Cardiac muscle cell (in vitro differentiated cells and primary cell): Measurements from ENCODE around the gene OSBP2. TPM values are rescaled to one million over a fixed set of nuclear protein-coding genes. Genes with fewer than 3 reads are reported as not detected.

Experiments used
- DNase-seq, 2 donors: peaks; one replicate each; pipeline versions ENCODE4 v3.0.0 to v3.0.0-alpha.2; 2010 to 2017; ENCODE audit warnings: low read depth in 1 of 2, low spot score in 1 of 2
- H3K27ac ChIP-seq: fragments of 200-600 bp; sonication (generic); 2 replicates; pipeline ENCODE4 v1.5.1; 2016
- H3K27me3 ChIP-seq: fragments of 200-600 bp; sonication (generic); 2 replicates; pipeline ENCODE4 v1.6.0; 2016; ENCODE audit warnings: control low read depth
- H3K36me3 ChIP-seq: fragments of 200-600 bp; sonication (generic); 2 replicates; pipeline ENCODE4 v1.5.1; 2016; ENCODE audit warnings: control low read depth
- H3K4me1 ChIP-seq: fragments of 200-600 bp; sonication (generic); 2 replicates; pipeline ENCODE4 v1.8.1; 2017; ENCODE audit warnings: low read depth, mild to moderate bottlenecking, mixed run types
- H3K4me3 ChIP-seq: fragments of 200-600 bp; sonication (generic); 2 replicates; pipeline ENCODE4 v1.5.1; 2016; ENCODE audit warnings: mild to moderate bottlenecking
- H3K9me3 ChIP-seq: fragments of 200-600 bp; sonication (generic); 2 replicates; pipeline ENCODE4 v1.5.1; 2017; ENCODE audit warnings: low read depth, mild to moderate bottlenecking, control low read depth
- polyA plus RNA-seq: library from polyadenylated mRNA; unstranded; fragments of >200 nt; fragmentation: Nextera tagmentation; extraction: Ambion mirVana; gene quantifications from 2 replicates; pipeline ENCODE4 v1.2.1, GENCODE V29; 2016
- total RNA-seq: library from RNA; depleted of rRNA; stranded (reverse); fragments of >200 nt; gene quantifications from 2 replicates; pipeline ENCODE4 v1.2.3, GENCODE V29; 2016
- TF ChIP-seq, protein P1 (sequence below): IDR thresholded peaks from 2 replicates; pipeline ENCODE4 v1.5.1; 2012; ENCODE audit warnings: low read depth, mild to moderate bottlenecking, low read length

Gene OSBP2
- total and polyA plus RNA-seq, 2 experiments from 2014 or later: 19.4 to 32.5 TPM

DNA sequence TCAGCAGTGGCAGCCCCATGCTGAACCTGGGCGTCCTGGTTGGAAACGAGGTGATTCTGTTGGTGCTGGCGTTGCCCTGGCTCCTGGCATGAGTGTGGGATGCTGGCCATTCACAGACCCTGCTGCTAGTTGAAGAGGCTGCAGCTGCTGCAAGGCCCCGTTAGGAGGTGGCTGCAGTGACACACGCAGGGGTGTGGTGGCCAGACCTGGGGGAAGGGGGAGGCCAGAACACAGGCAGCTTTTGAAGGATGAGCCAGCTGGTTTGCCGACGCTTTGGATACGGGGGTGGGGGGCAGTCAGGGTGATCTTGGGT is 196.7 kb downstream of the OSBP2 start:
- H3K9me3 ChIP-seq: no peaks in the 10 kb centered on the region
- H3K27ac ChIP-seq: no peak overlapping the region

DNA sequence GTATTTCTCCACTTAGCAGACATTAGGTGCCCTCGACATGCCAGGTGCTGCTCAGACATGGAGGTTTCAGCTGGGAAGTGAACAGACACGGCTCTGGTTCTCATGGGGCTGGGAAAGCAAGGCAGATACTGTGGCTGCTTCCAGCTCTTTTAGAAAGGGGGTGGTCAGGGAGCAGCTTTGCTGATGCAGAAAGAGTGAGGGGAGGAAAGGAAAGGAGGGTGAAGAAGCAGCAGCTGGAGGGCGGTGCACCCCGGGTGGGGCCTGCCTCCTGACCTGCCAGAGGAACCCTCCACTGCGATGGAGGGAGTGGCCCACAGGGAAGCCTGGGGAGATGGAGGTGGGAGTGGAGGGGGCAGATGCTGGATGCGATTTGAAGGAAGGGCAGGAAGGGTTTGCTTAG is 197.1 kb downstream of the OSBP2 start:
- Histone ChIP-seq H3K4me1 (no peaks in the 10 kb centered on the region), H3K36me3 (no peaks in the 10 kb centered on the region), H3K27ac (no peak overlapping the region), H3K9me3 (no peaks in the 10 kb centered on the region), H3K27me3 (no peaks in the 10 kb centered on the region), H3K4me3 (no peak overlapping the region)
- DNase-seq: no peak
- TF ChIP-seq, protein P1, sequence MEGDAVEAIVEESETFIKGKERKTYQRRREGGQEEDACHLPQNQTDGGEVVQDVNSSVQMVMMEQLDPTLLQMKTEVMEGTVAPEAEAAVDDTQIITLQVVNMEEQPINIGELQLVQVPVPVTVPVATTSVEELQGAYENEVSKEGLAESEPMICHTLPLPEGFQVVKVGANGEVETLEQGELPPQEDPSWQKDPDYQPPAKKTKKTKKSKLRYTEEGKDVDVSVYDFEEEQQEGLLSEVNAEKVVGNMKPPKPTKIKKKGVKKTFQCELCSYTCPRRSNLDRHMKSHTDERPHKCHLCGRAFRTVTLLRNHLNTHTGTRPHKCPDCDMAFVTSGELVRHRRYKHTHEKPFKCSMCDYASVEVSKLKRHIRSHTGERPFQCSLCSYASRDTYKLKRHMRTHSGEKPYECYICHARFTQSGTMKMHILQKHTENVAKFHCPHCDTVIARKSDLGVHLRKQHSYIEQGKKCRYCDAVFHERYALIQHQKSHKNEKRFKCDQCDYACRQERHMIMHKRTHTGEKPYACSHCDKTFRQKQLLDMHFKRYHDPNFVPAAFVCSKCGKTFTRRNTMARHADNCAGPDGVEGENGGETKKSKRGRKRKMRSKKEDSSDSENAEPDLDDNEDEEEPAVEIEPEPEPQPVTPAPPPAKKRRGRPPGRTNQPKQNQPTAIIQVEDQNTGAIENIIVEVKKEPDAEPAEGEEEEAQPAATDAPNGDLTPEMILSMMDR: no peak

More for the DNA sequence above, 196.7 kb downstream of the OSBP2 start:
- DNase-seq: no peak
- Histone ChIP-seq H3K4me1 (no peaks in the 10 kb centered on the region), H3K36me3 (no peaks in the 10 kb centered on the region), H3K4me3 (no peak overlapping the region), H3K27me3 (no peaks in the 10 kb centered on the region)
- TF ChIP-seq, protein P1: no peak

DNA sequence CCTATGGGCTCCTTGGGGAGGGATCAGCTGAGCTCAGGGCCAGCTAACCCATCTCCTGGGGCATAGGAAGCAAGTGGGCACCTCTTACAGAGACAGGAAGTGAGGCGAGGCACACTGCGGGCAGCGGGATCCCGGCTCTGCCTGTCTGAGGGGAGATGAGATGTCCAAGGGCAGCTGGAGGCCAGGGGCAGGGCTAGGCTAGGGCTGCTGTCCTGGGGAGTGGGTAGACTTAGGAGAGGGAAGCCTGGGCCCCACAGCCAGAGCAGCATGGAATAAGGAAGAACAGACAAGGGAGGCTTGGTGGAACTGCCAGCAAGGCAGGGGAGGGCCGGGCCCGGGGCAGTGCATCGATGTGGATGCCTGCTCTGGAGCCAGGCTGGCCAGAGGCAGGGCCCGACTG is 197.6 kb downstream of the OSBP2 start:
- no peaks in the 10 kb centered on the region for H3K27me3 ChIP-seq

DNA sequence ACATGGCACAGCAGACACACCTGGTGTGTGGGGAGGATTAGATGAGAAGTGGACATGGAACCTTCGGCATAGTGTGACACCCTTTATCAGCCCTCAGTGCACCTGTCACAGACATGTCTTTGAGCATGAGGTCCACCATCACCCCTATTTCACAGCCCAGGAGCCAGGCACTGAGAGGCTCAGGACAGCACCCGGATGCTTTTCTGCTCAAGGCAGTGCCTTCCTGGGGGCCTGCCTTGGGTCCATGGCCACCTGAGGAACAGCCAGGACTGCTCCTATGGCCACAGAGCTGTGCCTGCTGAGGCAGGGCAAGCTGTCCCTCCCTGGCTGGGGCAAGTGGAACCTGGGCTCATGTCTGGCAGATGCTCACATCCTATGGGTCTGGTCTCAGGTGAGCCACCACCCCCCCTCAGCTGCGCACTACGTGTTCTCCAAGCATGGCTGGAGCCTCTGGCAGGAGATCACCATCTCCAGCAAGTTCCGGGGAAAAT is 198.1 kb downstream of the OSBP2 start:
- no peaks in the 10 kb centered on the region for H3K4me1 ChIP-seq
- H3K4me3 ChIP-seq: no peak overlapping the region
- no peaks in the 10 kb centered on the region for H3K27me3 ChIP-seq
- H3K9me3 ChIP-seq: no peaks in the 10 kb centered on the region
- H3K36me3 ChIP-seq: no peaks in the 10 kb centered on the region
- H3K27ac ChIP-seq: no peak overlapping the region
- TF ChIP-seq, protein P1: no peak
- DNase-seq: no peak

More for the DNA sequence above, 197.6 kb downstream of the OSBP2 start:
- TF ChIP-seq, protein P1: no peak
- H3K27ac ChIP-seq: no peak overlapping the region
- no peak for DNase-seq
- no peak overlapping the region for H3K4me3 ChIP-seq
- no peaks in the 10 kb centered on the region for H3K4me1 ChIP-seq
- H3K9me3 ChIP-seq: no peaks in the 10 kb centered on the region
- no peaks in the 10 kb centered on the region for H3K36me3 ChIP-seq

DNA sequence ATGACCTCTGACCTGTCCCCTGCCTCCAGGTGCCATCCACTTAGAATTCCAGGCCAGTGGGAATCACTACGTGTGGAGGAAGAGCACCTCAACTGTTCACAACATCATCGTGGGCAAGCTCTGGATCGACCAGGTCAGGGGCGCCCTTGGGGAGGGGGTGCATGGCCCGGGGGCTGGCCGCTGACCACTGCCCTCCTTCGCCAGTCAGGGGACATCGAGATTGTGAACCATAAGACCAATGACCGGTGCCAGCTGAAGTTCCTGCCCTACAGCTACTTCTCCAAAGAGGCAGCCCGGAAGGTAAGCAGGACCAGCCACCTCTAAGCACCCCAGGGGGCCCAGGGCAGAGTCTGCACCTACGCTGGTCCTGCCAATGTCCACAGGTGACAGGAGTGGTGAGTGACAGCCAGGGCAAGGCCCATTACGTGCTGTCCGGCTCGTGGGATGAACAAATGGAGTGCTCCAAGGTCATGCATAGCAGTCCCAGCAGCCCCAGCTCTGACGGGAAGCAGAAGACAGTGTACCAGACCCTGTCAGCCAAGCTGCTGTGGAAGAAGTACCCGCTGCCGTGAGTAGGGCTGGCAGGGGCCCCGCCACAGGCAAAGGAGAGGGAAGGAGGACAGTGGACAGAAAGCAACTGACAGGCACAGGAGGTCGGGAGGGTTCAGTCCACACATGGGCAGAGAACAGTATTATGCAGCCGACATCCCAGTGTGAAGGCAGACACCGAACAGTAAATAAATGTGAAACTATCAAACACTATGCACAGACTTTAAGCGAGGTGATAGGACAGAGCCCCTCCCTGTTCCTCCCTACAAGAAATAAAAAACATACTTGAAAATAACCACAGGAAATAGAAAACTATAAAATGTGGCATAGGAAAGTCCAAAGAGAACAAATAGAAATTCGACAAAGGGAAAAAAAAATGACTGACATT is 199.0 kb downstream of the OSBP2 start:
- H3K9me3 ChIP-seq: no peaks in the 10 kb centered on the region
- H3K4me1 ChIP-seq: no peaks in the 10 kb centered on the region
- no peaks in the 10 kb centered on the region for H3K36me3 ChIP-seq
- no peak for DNase-seq
- no peak overlapping the region for H3K27ac ChIP-seq
- no peaks in the 10 kb centered on the region for H3K27me3 ChIP-seq
- H3K4me3 ChIP-seq: no peak overlapping the region
- TF ChIP-seq, protein P1: no peak
